ENCODE data around the gene NR4A3.
A peak's percentile ranks its signal among the peaks of the same experiment; 100 is the strongest.

NR4A3 gene

GRCh38 chr9:99889120-99889519 lies 67.4 kb downstream of the NR4A3 start:
- TF ChIP-seq CTCF (IDR thresholded peaks at IDR 0.05; ENCODE audit: insufficient read depth, low read depth, low read length, missing control alignments): no peak
- no peak for DNase-seq (ENCODE audit: low read depth)

GRCh38 chr9:99894826-99895225 lies 73.1 kb downstream of the NR4A3 start:
- no peak overlapping the region for H3K4me3 ChIP-seq (ENCODE audit: low read length)
- no peak for DNase-seq (ENCODE audit: low read depth)
- TF ChIP-seq CTCF (IDR thresholded peaks at IDR 0.05; ENCODE audit: insufficient read depth, low read depth, low read length, missing control alignments): no peak

More at GRCh38 chr9:99889120-99889519, 67.4 kb downstream of the NR4A3 start:
- no peak overlapping the region for H3K4me3 ChIP-seq (ENCODE audit: low read length)

- TF ChIP-seq CTCF (IDR thresholded peaks at IDR 0.05; ENCODE audit: insufficient read depth, low read depth, low read length, missing control alignments): no peak
- H3K4me3 ChIP-seq (ENCODE audit: low read length): no peak overlapping the region
- DNase-seq (ENCODE audit: low read depth): no peak
These were observed 73.8 kb downstream of the NR4A3 start for GRCh38 chr9:99895510-99895909.

- H3K4me3 ChIP-seq (ENCODE audit: low read length): no peak overlapping the region
- no peak for DNase-seq (ENCODE audit: low read depth)
- no peak for TF ChIP-seq CTCF (IDR thresholded peaks at IDR 0.05; ENCODE audit: insufficient read depth, low read depth, low read length, missing control alignments)
These were observed 74.4 kb downstream of the NR4A3 start for GRCh38 chr9:99896119-99896518.

GRCh38 chr9:99903393-99903792 lies 81.7 kb downstream of the NR4A3 start:
- DNase-seq (ENCODE audit: low read depth): no peak
- no peak overlapping the region for H3K4me3 ChIP-seq (ENCODE audit: low read length)
- no peak for TF ChIP-seq CTCF (IDR thresholded peaks at IDR 0.05; ENCODE audit: insufficient read depth, low read depth, low read length, missing control alignments)

- peak; percentile 81 for DNase-seq (ENCODE audit: low read depth)
- H3K4me3 ChIP-seq (ENCODE audit: low read length): peak overlapping the region; percentile 81
- no peak for TF ChIP-seq CTCF (IDR thresholded peaks at IDR 0.05; ENCODE audit: insufficient read depth, low read depth, low read length, missing control alignments)
These were observed 84.2 kb downstream of the NR4A3 start for GRCh38 chr9:99905833-99906402.

Data from epithelial cell of esophagus (primary cell).